NCI-H1417 (cell line): ENCODE data around the gene PIM1.
"Not testable (repeated sequence)": the region's sequence is repeated elsewhere in the genome, so short reads cannot be mapped to it uniquely, and the experiment has no call there.

ENCODE experiments used
- DNase-seq, 3 experiments: peaks; one replicate each; lab custom pipeline; 2025; lab: John Stamatoyannopoulos, UW

PIM1 gene

GRCh38 chr6:37171201-37171969, 1.4 kb downstream of the PIM1 start:
- DNase-seq, result peak; percentile 51 to 61 (median 58)

GRCh38 chr6:37171970-37172812, 2.2 kb downstream of the PIM1 start:
- peak; percentile 86 to 95 (median 86) for DNase-seq

GRCh38 chr6:37172912-37173492, 3.0 kb downstream of the PIM1 start:
- no peak for DNase-seq

- peak in 1 of 3 experiments; percentile 29 for DNase-seq
Observed at GRCh38 chr6:37173493-37174195, 3.7 kb downstream of the PIM1 start.

- no peak for DNase-seq
Observed at GRCh38 chr6:37174196-37174514, 4.2 kb downstream of the PIM1 start.

- peak in 1 of 3 experiments; percentile 32 for DNase-seq
Observed at GRCh38 chr6:37174515-37175331, 4.8 kb downstream of the PIM1 start.

GRCh38 chr6:37175332-37176267, 5.6 kb downstream of the PIM1 start:
- no peak for DNase-seq

GRCh38 chr6:37176268-37177076, 6.5 kb downstream of the PIM1 start:
- no peak for DNase-seq

GRCh38 chr6:37177077-37177934, 7.4 kb downstream of the PIM1 start:
- no peak for DNase-seq

- no peak for DNase-seq
Observed at GRCh38 chr6:37177935-37178517, 8.1 kb downstream of the PIM1 start.

GRCh38 chr6:37180075-37180474, 10.1 kb downstream of the PIM1 start:
- DNase-seq, result no peak

- not testable (repeated sequence) for DNase-seq
Observed at GRCh38 chr6:37180610-37181009, 10.7 kb downstream of the PIM1 start.

GRCh38 chr6:37182736-37183590, 13.0 kb downstream of the PIM1 start:
- DNase-seq, result no peak

- DNase-seq, result not testable (repeated sequence)
Observed at GRCh38 chr6:37185949-37186720, 16.2 kb downstream of the PIM1 start.

- no peak for DNase-seq
Observed at GRCh38 chr6:37187321-37188022, 17.5 kb downstream of the PIM1 start.
